Right cardiac atrium (tissue), 5 donors: ENCODE results near the gene GNG4. TPM values are rescaled to one million over a fixed set of nuclear protein-coding genes. Genes with fewer than 3 reads are reported as not detected.
A peak's percentile ranks its signal among the peaks of the same experiment; 100 is the strongest.

Experiments
- ATAC-seq, 2 donors: fragments of 200-7000 bp; cut with Tn5 transposase; one replicate each; pipeline versions ENCODE4 v1.8.0 to v1.9.1; 2020; ENCODE audit warnings: moderate library complexity in 2 of 2, mild to moderate bottlenecking in 1 of 2
- DNase-seq, 3 donors: peaks; one replicate each; pipeline ENCODE4 v3.0.0-alpha.2; 2020
- H3K27ac ChIP-seq: one replicate; pipeline ENCODE4 v1.5.1; 2013; ENCODE audit warnings: mild to moderate bottlenecking, low read length, control low read depth, moderate library complexity
- H3K27me3 ChIP-seq: one replicate; pipeline ENCODE4 v1.6.1; 2013; ENCODE audit not compliant: control insufficient read depth, insufficient read depth
- H3K4me1 ChIP-seq: one replicate; pipeline ENCODE4 v1.6.1; 2013; ENCODE audit warnings: low read length; ENCODE audit not compliant: control insufficient read depth, insufficient read depth
- H3K4me3 ChIP-seq: one replicate; pipeline ENCODE4 v1.5.1; 2013; ENCODE audit warnings: low read length, control low read depth
- H3K9me3 ChIP-seq: one replicate; pipeline ENCODE4 v1.6.1; 2013; ENCODE audit warnings: low read length; ENCODE audit not compliant: control insufficient read depth
- WGBS: extraction: QIAGEN DNeasy Blood & Tissue Kit; methylation state at CpG from one replicate; pipeline ENCODE4 v1.1.7; 2013; 5-methylcytosine and 5-hydroxymethylcytosine counted together
- intact Hi-C, 4 donors: fragments of 100-400 bp; cut with DNase I; formaldehyde crosslinking; loops; one replicate each; pipeline versions ENCODE4 v1.11.0 to v1.14.0; 2022 to 2023
- long read RNA-seq, 4 donors: library from polyadenylated mRNA; unstranded; transcript quantifications; one replicate each; pipeline ENCODE4 v2.0.0, GENCODE V29; 2020 to 2021
- polyA plus RNA-seq: library from polyadenylated mRNA; stranded (reverse); fragments of 200-250 nt; gene quantifications from one replicate; pipeline ENCODE4 v1.2.3, GENCODE V29; 2013
- total RNA-seq, 4 donors: library from RNA; stranded (reverse); fragmentation: NEBNext Ultra II Directional; extraction: Animal tissue kit (Norgen Biotek cat#: 25700); gene quantifications; one replicate each; pipeline ENCODE4 v1.2.1, GENCODE V29; 2021
- donor health status: healthy with polysubstance abuse.
- donor health status: DM: no; HTN: yes; CAD: no.
- donor health status: DM: no; HTN: no; CAD: no.
- donor health status: DM: no; HTN: yes; CAD: no; lungs with severe emphysema.
- donor health status: DM: yes; HTN: yes; CAD: no.

Gene GNG4
- total RNA-seq, result not detected
- 0.11 TPM for polyA plus RNA-seq
- long read RNA-seq, donor 1, result 0 reads
- long read RNA-seq, donor 2, result 0 reads
- long read RNA-seq, donor 3, result 0 reads
- long read RNA-seq, donor 4, result 0 reads

DNA sequence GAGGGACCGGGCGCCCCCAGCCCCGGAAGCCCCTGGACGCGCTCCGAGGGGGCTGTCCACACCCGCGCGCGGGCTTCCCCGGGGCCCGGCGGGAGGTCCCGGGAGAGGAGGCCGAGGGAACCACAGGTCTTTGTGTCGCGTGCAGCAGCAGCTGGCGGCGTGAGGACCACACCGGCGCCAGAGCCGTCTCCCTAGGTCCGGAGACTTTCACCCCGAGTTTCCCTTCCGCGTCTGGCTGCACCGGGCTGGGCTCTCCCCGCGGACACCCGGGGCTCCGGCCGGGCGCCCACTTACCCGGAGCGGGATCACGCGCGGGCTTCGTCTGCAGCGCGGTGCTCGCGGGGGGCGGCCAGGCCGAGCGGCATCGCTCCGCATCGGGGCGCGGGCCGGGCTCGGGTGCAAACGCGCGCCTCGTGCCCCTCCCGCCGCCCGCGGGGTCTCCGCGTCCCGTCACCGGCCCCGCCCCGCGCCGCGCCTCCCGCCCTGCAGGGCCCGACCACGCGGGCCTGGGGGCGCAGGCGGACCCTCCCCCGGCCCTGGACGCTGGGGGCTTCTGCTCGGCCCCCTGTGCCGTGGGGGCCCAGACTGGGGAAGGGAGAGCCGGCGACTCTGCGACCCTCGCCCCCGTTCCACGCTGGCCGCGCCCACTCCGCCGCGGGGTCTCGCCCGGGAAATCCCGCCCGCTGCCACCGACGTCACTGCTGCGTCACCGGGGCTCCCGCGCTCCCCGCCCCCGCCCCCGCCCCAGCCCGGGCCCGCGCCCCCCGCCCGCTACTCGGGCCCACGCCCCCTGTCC lies at the start of gene GNG4:
GNG4 (minus strand) TSS at position 417 of the 796 bp plus-strand sequence. CDS start 65,946 bp downstream, outside the sequence.
- H3K27ac ChIP-seq, result no peak within 1 kb of the TSS
- ATAC-seq, result peak; percentile 19 to 25
- intact Hi-C loops, result no loop called here

DNA sequence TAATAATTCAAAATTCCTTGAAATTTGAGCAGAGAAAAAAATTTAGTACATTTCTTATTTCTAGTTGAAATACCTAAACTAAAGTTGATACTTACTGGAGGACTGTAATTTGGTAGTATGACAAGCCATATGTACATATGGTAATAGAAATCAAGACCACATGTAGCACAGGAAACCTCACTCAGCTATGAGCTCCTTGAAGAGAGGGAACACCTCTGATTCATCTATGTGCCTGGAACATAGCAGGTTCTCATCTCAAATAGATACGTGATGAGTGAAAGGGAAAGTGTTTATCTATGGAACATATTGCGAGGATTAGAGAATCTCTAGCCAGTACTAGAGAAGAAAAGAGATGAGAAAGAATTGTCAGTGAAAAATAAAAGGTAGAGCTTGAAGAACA lies 47.9 kb upstream of the GNG4 start:
- H3K27ac ChIP-seq, result no peak overlapping the region
- H3K4me3 ChIP-seq, result no peak overlapping the region
- intact Hi-C loops, result no loop called here

More for the DNA sequence above, at the start of gene GNG4:
- Histone ChIP-seq H3K4me3 (peak within 1 kb of the TSS; percentile 85), H3K4me1 (peaks cover 5% of the 10 kb centered on the region), H3K9me3 (no peaks in the 10 kb centered on the region), H3K27me3 (no peaks in the 10 kb centered on the region)
- under 1% methylated on average over 110 of the region's 111 CpGs for WGBS
- DNase-seq, result peak in 1 of 3 donors; percentile 56

DNA sequence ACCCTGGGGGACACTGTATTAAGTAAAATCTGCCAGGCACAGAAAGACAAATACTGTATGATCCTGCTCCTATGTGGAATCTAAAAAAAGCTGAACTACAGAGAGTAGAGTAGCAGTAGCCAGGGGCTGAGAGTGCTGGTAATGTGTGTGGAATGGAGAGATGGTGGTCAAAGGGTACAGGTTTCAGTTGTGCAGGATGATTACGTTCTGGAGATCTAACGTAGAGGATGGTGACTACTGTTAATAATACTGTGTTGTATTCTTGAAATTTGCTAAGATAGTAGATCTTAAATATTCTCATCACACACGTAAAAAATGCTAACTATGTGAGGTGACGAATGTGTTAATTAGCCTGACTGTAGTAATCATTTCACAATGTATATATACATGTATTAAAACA lies 39.8 kb upstream of the GNG4 start:
- WGBS, result 93% methylated on average over 4 of the region's 4 CpGs
- no peak for ATAC-seq
- intact Hi-C loops, result no loop called here

More for the DNA sequence above, 47.9 kb upstream of the GNG4 start:
- H3K27me3 ChIP-seq, result no peaks in the 10 kb centered on the region
- H3K4me1 ChIP-seq, result no peaks in the 10 kb centered on the region
- WGBS, result 94% methylated on average over 2 of the region's 2 CpGs
- H3K9me3 ChIP-seq, result no peaks in the 10 kb centered on the region
- DNase-seq (no peak), ATAC-seq (no peak)

DNA sequence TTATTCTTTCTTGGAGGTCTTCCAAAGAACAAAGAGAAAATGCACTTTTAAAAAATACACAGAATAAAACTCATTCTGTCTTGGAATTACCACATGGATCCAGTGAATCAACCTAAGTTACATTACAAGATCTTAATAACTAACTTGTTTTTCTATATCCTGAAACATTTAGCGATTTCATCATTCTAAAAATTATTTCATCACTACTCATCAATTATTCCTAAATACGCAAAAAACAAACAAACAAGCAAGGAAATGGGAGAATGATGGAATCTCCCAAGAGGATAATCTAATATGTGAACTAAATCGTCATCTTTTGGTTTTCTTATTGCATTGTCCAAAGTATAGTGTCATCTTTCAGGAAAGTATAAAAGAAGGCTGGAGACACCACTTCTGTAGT lies 38.5 kb upstream of the GNG4 start:
- no peaks in the 10 kb centered on the region for H3K9me3 ChIP-seq
- no peak for DNase-seq
- ATAC-seq, result no peak
- no peak overlapping the region for H3K4me3 ChIP-seq
- WGBS, result 87% methylated on average over 3 of the region's 3 CpGs
- H3K4me1 ChIP-seq, result no peaks in the 10 kb centered on the region
- no peaks in the 10 kb centered on the region for H3K27me3 ChIP-seq
- H3K27ac ChIP-seq, result no peak overlapping the region
- intact Hi-C loops, result no loop called here

More for the DNA sequence above, 39.8 kb upstream of the GNG4 start:
- no peak for DNase-seq
- Histone ChIP-seq H3K4me3 (no peak overlapping the region), H3K9me3 (no peaks in the 10 kb centered on the region), H3K4me1 (no peaks in the 10 kb centered on the region), H3K27me3 (no peaks in the 10 kb centered on the region), H3K27ac (no peak overlapping the region)

DNA sequence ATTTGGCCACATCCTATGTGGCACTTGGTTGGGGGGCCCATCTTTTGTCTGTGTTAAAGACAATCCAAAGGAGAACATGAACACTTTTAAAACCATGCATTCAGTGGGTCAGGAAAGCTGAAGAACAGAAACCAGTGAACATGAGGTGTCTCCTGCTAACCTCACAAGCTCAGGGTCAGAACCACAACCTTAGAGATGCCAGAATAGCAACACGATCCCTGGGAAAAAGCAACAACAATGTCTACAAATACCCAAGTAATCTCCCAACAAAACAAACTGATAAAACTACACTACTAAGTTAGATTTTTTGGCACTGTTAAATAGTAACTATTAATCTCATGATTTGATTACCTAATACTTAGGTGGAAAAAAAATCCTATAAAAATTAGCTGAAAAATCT lies 34.1 kb upstream of the GNG4 start:
- DNase-seq (no peak), ATAC-seq (no peak)
- H3K4me1 ChIP-seq, result no peaks in the 10 kb centered on the region
- H3K27ac ChIP-seq, result no peak overlapping the region
- no peaks in the 10 kb centered on the region for H3K27me3 ChIP-seq
- H3K4me3 ChIP-seq, result no peak overlapping the region
- intact Hi-C loops, result no loop called here
- 66% methylated on average over 1 of the region's 1 CpG for WGBS
- no peaks in the 10 kb centered on the region for H3K9me3 ChIP-seq

DNA sequence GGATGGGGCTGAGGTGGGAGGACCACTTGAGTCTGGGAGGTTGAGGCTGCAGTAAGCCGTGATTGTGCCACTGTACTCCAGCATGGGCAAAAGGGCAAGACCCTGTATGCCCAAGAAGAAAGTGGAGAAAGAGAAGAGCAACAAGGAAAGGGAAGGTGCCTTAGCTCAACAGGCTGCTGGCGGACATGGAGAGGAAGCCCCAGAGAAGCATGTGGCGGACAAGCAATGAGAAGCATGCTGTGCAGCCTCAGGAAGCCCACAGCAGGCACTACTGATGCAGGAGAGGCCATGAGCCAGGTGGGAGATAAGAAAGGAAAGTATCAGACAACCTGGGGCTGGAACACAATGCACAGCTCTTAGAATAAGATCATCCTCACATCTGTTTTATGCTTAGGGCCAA lies 32.6 kb upstream of the GNG4 start:
- H3K4me3 ChIP-seq, result no peak overlapping the region
- ATAC-seq, result no peak
- no peak overlapping the region for H3K27ac ChIP-seq
- WGBS, result 96% methylated on average over 3 of the region's 3 CpGs
- DNase-seq, result no peak
- no peaks in the 10 kb centered on the region for H3K27me3 ChIP-seq
- H3K4me1 ChIP-seq, result no peaks in the 10 kb centered on the region
- no peaks in the 10 kb centered on the region for H3K9me3 ChIP-seq
- intact Hi-C loops, result no loop called here

DNA sequence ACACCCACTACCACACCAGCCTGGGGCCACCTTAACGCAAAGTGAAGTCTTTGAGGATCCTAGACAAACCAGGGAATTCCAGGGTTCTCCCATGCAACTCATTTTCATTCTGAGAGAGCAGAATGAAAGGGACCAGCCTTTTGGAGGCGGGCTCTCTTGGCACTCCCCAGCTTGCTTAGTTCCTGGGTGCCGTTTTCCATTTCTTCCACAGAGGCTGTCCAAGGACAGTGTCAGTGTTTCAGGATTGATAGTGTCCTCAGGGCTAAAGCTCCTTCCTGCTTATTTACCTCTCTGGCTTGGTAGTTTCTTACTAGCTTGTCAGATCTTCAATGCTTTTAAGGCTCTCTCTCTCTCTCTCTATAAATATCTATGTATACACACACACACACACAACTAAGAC lies 30.1 kb upstream of the GNG4 start:
- Histone ChIP-seq H3K27me3 (no peaks in the 10 kb centered on the region), H3K4me1 (no peaks in the 10 kb centered on the region), H3K4me3 (no peak overlapping the region), H3K27ac (no peak overlapping the region), H3K9me3 (no peaks in the 10 kb centered on the region)
- intact Hi-C loops, result no loop called here
- ATAC-seq (no peak), DNase-seq (no peak)
- 90% methylated on average over 3 of the region's 3 CpGs for WGBS

DNA sequence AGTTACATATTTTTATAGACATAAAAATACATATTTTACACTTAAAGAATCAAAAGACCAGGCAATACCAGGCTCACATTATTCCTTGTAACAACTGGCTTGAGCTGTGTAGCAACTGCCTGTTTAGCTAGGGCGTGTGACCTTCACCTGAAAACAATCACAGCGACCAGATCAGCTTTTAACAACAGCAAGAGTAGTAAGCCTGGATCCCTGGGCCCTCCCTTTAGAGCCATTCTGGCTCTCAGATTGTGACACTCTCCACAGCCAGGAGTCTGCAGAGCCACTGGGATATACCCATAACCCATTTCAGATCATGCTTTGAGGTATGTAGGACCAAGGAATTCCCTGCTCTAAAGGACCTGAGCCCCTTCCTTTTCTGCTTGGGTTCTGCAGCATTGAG lies 29.4 kb upstream of the GNG4 start:
- 94% methylated on average over 2 of the region's 2 CpGs for WGBS
- DNase-seq, result no peak
- Histone ChIP-seq H3K27ac (no peak overlapping the region), H3K27me3 (no peaks in the 10 kb centered on the region), H3K4me3 (no peak overlapping the region), H3K9me3 (no peaks in the 10 kb centered on the region), H3K4me1 (no peaks in the 10 kb centered on the region)
- intact Hi-C loops, result no loop called here
- ATAC-seq, result no peak

DNA sequence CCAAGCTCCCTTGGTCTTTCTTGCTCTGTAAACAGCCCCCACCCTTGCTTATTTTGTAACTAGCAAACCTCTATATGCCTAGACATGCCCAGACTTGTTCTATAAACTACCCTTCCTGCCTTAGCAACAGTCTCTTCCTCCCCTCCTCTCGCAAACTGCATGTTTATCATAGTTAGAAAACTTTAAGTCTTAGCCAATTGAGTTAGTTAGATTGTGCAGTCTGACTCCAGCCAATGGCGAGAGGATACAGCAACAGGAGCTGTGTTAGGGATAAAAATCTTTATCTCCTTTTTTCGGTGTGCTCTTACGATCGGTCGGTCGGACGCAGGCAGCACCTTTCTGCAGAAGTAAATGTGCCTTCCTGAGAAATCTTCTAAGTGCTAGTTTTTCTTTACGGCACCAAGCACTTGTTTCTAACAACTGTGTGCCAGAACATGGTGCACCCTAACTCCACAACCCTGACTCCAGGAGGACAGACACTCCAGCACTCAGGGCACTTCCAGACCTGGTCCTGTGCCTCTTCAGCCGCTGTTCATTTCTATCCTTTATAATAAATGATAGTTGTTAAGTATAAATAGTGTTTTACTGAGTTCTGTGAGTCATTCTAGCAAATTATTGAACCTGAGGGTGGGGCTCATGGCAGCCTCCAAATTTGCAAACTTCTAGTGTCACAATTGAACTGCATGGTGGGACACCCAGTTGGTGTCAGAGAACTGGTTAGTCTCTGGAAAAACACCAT lies 25.7 kb upstream of the GNG4 start:
- DNase-seq (no peak), ATAC-seq (no peak)
- intact Hi-C loops, result no loop called here
- Histone ChIP-seq H3K27ac (no peak overlapping the region), H3K4me1 (no peaks in the 10 kb centered on the region), H3K9me3 (peaks cover 3% of the 10 kb centered on the region), H3K4me3 (no peak overlapping the region), H3K27me3 (no peaks in the 10 kb centered on the region)
- 98% methylated on average over 10 of the region's 10 CpGs for whole genome bisulfite sequencing

DNA sequence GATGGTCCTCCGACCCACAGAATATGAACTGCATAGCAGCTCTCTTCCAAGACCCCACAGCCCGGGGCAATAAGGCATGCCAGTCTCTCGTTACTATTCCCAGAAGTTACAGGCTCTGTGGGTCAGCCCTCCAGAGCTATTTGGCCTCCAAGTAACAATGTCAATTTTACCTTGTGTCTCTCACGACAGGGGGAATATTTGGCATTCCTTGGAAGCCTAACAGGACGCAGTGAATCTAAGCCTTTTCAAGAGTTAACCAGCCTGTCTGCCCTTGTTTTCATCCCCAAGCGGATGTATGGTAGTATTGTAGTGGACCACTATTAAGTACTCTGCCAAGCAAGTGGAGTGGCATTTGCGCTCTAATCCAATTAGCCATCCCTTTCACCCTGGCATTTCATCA lies 24.4 kb upstream of the GNG4 start:
- 72% methylated on average over 7 of the region's 7 CpGs for WGBS
- H3K9me3 ChIP-seq, result peaks cover 5% of the 10 kb centered on the region
- no peak overlapping the region for H3K27ac ChIP-seq
- no peak overlapping the region for H3K4me3 ChIP-seq
- no peak for DNase-seq
- H3K4me1 ChIP-seq, result no peaks in the 10 kb centered on the region
- no peak for ATAC-seq
- H3K27me3 ChIP-seq, result no peaks in the 10 kb centered on the region
- intact Hi-C loops, result no loop called here

DNA sequence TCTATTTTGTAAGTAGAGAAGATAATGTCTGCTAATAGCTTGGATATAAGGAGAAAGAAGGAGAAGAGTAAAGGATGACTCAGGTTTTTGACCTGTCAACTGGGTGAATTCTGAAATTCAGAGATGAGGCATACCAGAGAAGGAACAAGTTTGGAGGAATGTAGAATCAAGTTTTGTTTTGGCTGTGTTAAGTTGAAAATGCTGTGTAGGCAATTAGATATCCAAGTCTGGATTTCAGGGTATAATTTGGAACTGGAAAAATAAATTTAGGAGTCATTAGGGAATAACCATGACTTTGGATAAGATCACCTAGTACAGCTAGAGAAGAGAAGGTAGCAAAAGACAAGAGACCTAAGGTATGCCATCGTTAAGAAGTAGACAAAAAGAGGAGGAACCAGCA lies 22.4 kb upstream of the GNG4 start:
- peaks cover 5% of the 10 kb centered on the region for H3K9me3 ChIP-seq
- no peak overlapping the region for H3K4me3 ChIP-seq
- 93% methylated on average over 1 of the region's 1 CpG for WGBS
- no peaks in the 10 kb centered on the region for H3K27me3 ChIP-seq
- intact Hi-C loops, result no loop called here
- ATAC-seq, result no peak
- DNase-seq, result no peak
- H3K27ac ChIP-seq, result no peak overlapping the region
- H3K4me1 ChIP-seq, result no peaks in the 10 kb centered on the region
